8988T (cell line): ENCODE results near the gene RTTN.
"Not testable (repeated sequence)": the region's sequence is repeated elsewhere in the genome, so short reads cannot be mapped to it uniquely, and the experiment has no call there.

Experiments
- DNase-seq: peaks from one replicate; pipeline ENCODE4 v3.0.0; 2011

RTTN gene

DNA sequence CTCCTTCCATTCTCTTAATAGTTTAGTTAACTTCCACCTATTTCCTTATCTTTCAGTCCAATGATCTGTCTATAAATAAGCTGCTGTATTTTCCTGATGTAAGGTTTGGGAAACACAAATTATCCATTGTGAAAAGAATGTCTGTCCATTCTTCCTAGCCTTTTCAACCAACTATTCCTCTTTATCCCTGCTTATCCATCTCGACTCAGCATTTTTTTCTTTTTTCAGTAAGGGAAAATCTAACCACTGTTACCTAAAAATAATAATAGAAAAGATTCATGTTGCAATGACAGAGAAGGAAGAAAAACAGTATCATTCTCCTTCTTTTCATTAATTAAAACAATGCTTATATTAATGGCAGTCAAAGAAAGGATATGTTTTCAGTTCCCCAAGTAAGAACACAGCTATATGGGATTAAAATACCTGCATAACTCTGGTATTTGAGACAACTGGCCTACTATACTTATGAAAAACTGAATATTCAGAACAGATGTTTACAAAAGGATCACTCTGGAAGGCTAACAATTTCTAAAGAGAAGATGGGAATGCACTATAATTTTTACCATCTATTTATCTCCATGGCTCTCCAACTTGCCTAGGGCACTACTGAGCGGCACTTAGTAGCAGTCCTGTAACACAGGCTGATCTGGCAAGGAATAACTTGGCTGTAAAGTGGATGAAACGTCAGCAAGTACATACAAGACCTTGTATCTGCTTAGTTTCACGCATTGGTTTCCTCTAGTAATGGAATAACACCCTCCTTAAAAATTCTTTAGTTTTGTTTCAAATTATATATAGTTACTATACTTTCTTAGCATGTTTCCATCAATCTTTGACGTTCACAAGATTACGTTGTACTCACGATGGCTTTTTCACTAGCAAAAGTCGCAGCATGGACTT, 57.2 kb downstream of the RTTN start:
- no peak for DNase-seq

DNA sequence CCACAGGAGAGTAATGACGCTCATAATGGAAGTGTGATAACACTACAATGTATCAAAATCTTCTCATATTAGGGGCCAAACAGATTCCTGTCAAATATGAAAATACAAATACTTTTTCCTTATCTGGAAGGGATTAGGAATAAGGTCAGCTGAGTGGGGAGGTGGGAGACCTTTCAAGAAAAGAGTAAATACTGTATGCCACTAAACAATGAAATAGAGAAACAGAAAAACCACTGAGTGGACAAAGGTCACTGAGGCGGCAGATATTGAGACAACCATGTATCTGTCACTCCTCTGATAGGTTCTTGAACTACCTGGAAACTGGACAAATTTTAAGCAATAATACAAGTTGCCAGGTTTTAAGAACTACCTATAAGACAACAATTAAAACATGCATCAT, 59.3 kb downstream of the RTTN start:
- no peak for DNase-seq

- no peak for DNase-seq
Measured at GRCh38 chr18:70142001-70142400, 63.5 kb downstream of the RTTN start.

DNA sequence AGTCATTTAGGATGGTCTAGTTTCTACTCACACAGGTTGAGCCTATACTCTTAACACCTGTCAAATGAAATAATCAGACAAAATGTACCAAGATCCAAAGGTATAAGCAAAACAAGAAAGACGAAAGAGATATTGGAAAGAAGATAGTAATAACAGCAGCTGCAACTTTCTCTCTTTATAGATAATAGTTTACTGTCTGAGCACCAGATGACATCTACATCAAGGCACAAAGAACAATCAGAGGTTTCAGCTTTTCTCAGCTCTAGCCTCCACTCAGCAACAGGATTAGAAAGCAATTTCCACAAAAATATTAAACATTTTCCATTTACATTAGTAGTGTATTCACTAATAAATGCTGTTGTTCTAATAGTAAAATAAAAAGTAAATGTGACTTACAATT, 66.3 kb downstream of the RTTN start:
- DNase-seq, result no peak

DNA sequence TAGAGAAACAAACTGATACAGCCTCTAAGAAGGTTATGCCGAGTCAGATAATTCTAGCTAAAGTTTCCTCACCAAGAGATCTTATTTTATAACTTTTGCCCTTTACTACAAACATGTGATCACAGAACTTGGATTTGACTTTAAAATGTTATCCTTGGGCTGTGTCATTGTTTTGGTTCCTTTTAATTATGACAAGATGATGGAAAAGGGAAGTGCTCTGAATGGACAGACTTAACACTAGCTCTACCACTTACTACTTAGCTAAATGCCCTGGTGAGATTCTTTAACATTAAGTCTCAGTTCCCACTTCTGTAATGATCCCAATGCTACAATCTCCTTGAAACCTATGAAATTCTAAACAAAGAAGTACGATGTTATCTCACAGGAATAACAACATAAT, 69.9 kb downstream of the RTTN start:
- DNase-seq, result no peak

DNA sequence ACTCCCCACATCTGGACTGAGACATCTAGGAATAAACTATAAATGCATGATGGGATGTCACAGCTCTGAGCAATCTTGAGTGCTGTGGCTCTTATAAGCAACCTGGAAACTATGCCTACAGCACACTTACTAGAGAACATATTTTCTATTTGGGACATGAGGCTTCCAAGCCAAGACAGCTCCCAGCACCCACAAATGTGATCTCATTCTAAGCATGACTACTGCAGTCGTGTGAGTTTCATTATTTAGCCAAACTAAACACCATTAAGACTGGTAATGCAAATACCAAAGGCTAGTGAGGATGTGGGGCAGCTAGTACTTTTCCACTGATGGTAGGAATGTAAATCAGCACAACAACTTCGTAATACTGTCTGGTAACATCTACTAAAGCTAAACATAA, 72.5 kb downstream of the RTTN start:
- DNase-seq, result no peak

DNA sequence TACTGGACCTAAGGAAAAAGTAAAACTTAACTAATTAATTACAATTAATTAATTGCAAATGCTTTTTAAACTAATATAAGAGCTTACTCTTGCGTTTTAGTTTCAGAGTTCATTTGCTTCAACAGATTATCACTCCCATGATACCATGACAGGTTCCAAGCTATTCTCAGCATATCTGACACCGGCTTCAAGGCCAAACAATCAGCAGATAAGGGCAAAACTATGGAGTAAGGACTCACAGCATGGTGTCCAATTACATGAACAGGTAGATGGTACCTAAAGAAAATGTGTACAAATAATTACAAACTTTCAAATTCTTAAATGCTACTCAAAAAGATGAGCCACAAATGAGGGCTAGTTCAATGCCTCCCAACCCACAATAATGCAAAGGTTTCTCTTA, 77.2 kb downstream of the RTTN start:
- DNase-seq, result no peak

- DNase-seq, result no peak
Measured at GRCh38 chr18:70127359-70127758, 78.1 kb downstream of the RTTN start.

DNA sequence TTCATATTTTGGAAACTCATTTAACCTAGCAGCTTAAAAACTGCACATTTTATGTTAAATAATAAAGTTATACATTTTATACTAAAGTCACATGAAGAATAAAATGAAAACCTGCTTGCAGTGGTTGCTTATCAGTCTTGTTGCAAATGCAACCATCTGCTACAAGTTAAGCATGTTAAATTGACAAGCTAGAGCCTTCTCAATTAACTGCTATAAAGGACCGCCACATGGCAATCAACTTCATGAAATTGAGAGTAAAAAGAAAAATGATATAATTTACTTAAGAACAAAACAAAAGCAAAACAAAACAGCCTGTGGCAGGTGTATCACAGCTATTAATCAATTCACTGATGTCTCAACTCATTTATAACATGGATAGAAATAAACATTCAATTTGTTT, 78.7 kb downstream of the RTTN start:
- no peak for DNase-seq

- no peak for DNase-seq
Measured at GRCh38 chr18:70124139-70124538, 81.3 kb downstream of the RTTN start.

GRCh38 chr18:70121842-70122241, 83.6 kb downstream of the RTTN start:
- DNase-seq, result no peak

DNA sequence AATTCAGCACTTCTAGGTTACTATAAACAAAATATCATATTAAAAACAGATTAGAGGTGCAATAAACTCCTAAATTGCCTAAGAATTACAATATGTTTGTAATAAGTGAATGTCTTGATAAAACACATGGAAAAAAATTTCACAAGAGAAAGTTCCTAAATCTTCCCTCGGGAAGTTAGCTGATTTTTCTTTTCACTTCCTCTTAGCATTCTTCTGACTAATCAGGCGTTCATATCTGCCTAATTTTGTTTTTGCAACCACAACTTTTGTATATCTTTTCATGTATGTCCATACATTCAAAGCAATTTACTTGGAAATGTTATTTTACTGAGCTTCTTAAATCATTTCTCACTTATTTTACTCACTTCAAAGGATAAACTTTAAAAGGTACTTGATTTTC, 88.5 kb downstream of the RTTN start:
- DNase-seq, result no peak

- no peak for DNase-seq
Measured at GRCh38 chr18:70113511-70113910, 92.0 kb downstream of the RTTN start.

DNA sequence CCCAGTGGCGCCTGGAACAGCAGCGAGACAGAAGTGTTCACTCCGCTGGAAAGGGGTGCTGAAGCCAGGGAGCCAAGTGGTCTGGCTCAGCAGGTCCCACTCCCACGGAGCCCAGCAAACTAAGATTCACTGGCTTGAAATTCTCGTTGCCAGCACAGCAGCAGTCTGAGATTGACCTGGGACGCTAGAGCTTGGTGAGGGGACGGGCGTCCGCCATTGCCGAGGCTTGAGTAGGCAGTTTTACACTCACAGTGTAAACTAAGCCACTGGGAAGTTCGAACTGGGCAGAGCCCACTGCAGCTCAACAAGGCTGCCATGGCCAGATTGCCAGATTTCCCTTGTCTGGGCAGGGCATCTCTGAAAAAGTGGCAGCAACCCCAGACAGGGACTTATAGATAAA, 94.8 kb downstream of the RTTN start:
- DNase-seq, result no peak

- DNase-seq, result no peak
Measured at GRCh38 chr18:70107091-70107490, 98.4 kb downstream of the RTTN start.

DNA sequence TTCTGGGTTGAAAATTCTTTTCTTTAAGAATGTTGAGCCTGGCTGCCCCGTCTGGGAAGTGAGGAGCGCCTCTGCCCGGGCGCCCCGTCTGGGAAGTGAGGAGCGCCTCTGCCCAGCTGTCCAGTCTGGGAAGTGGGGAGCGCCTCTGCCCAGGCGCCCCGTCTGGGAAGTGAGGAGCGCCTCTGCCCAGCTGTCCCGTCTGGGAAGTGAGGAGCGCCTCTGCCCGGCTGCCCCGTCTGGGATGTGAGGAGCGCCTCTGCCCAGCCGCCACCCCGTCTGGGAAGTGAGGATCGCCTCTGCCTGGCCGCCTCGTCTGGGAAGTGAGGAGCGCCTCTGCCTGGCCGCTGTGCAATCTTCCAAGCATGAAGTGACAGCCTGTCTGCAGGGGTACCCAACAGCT, 102.6 kb downstream of the RTTN start:
- DNase-seq, result not testable (repeated sequence)

DNA sequence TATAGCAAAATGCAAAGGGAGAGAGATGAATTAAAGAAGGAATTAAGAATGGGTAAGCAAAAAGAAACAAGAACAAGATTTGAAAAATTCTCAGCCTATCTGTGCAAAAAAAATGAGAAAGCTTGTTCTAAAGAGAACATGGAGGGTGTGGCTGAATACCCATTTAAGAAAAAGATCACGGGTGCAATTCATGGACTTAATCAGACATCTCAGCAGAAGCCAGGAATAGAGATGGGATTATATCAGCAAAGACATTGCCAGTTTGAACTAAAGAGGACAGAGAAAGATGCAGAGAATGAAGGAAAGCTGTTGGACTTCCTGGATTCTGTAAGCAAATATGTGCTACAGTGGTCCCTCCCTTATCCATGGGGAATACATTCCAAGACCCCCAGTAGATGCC, 115.6 kb downstream of the RTTN start:
- DNase-seq, result no peak

- no peak for DNase-seq
Measured at GRCh38 chr18:70086085-70086484, 119.4 kb downstream of the RTTN start.

DNA sequence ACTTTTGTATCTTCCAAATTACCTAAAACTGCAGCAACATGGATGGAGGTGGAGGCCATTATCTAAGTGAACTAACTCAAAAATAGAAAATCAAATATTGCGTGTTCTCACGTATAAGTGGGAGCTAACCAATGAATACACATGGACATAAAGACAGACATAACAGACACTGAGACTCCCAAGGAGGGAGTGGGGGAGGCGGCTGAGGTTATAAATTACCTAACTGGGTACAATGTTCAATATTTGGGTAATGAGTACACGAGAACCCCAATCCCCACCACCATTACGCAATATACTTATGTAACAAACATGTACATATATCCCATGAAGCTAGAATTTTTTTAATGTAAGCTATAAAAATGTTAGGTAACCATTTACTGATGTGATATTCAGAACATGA, 119.8 kb downstream of the RTTN start:
- no peak for DNase-seq

DNA sequence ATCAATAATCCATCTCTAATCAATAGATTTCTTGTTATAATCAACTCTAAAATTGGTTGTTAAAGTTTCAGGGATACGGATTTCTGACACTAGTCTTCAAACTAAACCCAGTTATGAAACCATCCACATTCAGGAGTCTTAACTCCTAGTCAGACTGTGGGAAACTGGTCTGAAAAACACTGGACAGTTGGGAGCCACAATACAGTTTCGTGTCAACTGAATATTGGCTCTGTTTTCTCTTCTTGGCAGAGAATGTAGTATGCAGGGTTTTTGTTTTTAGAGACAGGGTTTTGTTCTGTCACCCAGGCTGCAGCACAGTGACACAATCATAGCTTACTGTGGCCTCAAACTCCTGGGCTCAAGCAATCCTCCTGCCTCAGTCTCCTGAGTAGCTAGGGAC, 123.1 kb downstream of the RTTN start:
- DNase-seq, result no peak

GRCh38 chr18:70078106-70078505, 127.4 kb downstream of the RTTN start:
- no peak for DNase-seq

- no peak for DNase-seq
Measured at GRCh38 chr18:70075906-70076305, 129.6 kb downstream of the RTTN start.

GRCh38 chr18:70074116-70074515, 131.4 kb downstream of the RTTN start:
- no peak for DNase-seq

DNA sequence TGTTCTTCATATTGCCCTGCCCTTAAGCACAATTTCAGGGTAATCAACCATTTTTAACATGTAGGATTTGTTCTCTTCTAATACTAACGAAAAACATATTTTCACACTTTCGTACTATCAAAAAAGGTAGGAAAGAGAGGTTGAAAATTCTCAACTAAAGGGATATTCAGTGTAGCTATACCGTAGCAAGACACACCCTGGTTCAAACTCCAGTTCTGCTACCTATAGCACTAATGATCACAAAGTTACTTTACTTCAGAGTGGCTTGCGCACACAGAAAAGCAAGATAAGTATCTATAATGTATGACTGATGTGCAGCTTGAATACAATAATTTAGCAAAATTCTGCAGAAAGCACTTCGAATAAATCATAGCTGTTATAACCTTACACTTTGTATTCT, 132.1 kb downstream of the RTTN start:
- DNase-seq, result no peak

- no peak for DNase-seq
Measured at GRCh38 chr18:70072678-70073077, 132.8 kb downstream of the RTTN start.
